A673 (cell line): ENCODE measurements around the gene LRP1-AS.

ENCODE experiments used
- CTCF ChIP-seq: fragments of 300-800, 200-600 bp; sonication (generic); conservative IDR thresholded peaks from 2 replicates; pipeline ENCODE4 v1.5.1; 2017; ENCODE audit warnings: low read depth, mild to moderate bottlenecking, antibody characterized with exemption, low read length, moderate library complexity, mixed read lengths
- EZH2 ChIP-seq: fragments of 200-600 bp; sonication (generic); IDR thresholded peaks from 2 replicates; pipeline ENCODE4 v1.6.1; 2017; ENCODE audit warnings: borderline replicate concordance, low read depth, mild to moderate bottlenecking, mixed read lengths, antibody characterized with exemption, low read length; ENCODE audit not compliant: poor library complexity, severe bottlenecking

DNA sequence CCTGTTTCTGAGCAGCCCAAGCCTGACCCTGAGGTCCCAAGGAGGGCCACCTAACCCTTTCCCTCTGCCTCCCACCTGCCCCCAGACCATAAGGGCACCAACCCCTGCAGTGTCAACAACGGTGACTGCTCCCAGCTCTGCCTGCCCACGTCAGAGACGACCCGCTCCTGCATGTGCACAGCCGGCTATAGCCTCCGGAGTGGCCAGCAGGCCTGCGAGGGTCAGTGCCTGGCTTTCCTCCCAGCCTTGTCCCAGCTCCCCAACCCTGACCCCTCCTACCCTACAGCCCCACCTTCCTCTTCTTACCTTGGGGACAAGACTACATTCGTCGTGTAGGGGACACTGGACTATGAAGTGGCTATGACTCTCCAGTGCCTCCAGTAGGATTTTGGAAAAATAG lies 33.7 kb upstream of the LRP1-AS start:
- TF ChIP-seq CTCF = no peak
- TF ChIP-seq EZH2 = no peak
